Esophagus (tissue), 2 donors: Measurements from ENCODE around the gene TP73. TPM values are rescaled to one million over a fixed set of nuclear protein-coding genes. Genes with fewer than 3 reads are reported as not detected.

Experiments
- H3K27ac ChIP-seq, 2 donors: one replicate each; pipeline ENCODE4 v1.5.1; 2013; ENCODE audit warnings: low read depth in 2 of 2, mild to moderate bottlenecking in 2 of 2, inconsistent platforms in 1 of 2, low read length in 1 of 2, moderate library complexity in 1 of 2
- H3K27me3 ChIP-seq, 2 donors: one replicate each; pipeline ENCODE4 v1.6.1; 2013; ENCODE audit warnings: low read length in 2 of 2, control low read depth in 1 of 2, mild to moderate bottlenecking in 1 of 2; ENCODE audit not compliant: insufficient read depth in 2 of 2, control insufficient read depth in 1 of 2
- H3K36me3 ChIP-seq, 2 donors: one replicate each; pipeline ENCODE4 v1.6.1; 2013; ENCODE audit warnings: low read length in 1 of 2; ENCODE audit not compliant: control insufficient read depth in 2 of 2, insufficient read depth in 2 of 2
- H3K4me1 ChIP-seq, 2 donors: one replicate each; pipeline ENCODE4 v1.6.1; 2013; ENCODE audit warnings: low read length in 1 of 2; ENCODE audit not compliant: control insufficient read depth in 2 of 2, insufficient read depth in 2 of 2
- H3K4me3 ChIP-seq, 2 donors: one replicate each; pipeline ENCODE4 v1.5.1; 2013; ENCODE audit warnings: low read length in 2 of 2, mild to moderate bottlenecking in 2 of 2, low read depth in 1 of 2, moderate library complexity in 1 of 2
- H3K9me3 ChIP-seq, 2 donors: one replicate each; pipeline ENCODE4 v1.6.1; 2013; ENCODE audit warnings: mild to moderate bottlenecking in 2 of 2, low read depth in 1 of 2, low read length in 1 of 2, moderate library complexity in 1 of 2; ENCODE audit not compliant: control insufficient read depth in 2 of 2, insufficient read depth in 1 of 2
- WGBS, 2 donors: extraction: QIAGEN DNeasy Blood & Tissue Kit; methylation state at CpG; one replicate each; pipeline ENCODE4 v1.1.7; 2013; 5-methylcytosine and 5-hydroxymethylcytosine counted together
- polyA plus RNA-seq, 2 donors: library from polyadenylated mRNA; stranded (reverse); fragments of 200-250 nt; gene quantifications; one replicate each; pipeline ENCODE4 v1.2.3, GENCODE V29; 2013
- donor health status: healthy with polysubstance abuse.
- donor health status: Bipolar disorder and iron deficiency.

Gene TP73
- polyA plus RNA-seq, 2 donors = 3.5 to 6.0 TPM

DNA sequence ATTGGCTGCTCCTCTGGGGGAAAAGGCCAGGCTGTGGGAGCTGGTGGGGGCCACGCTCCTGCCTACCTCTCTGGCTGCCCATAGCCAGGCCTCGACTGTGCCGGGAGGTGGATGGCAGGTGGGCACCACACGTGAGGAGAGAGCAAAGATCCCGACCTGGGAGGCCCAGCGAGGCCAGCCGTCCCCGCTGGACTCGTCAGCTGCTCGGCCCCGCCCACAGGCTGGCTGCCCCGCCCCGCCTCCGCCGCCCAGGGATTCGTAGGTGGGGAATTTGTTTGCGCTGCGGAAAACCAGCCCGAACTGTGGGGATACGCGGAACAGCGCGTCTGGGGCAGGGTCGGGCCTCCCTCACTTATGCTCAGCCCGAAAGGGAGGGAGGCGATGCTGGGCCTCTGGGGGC, 31.7 kb downstream of the TP73 start:
- Histone ChIP-seq H3K4me3 (no peak overlapping the region), H3K4me1 (peaks cover 2 to 21% of the 10 kb centered on the region in 2 donors), H3K9me3 (no peaks in the 10 kb centered on the region), H3K27me3 (no peaks in the 10 kb centered on the region), H3K27ac (no peak overlapping the region), H3K36me3 (no peaks in the 10 kb centered on the region)
- WGBS, 2 donors = 25 to 29% methylated on average over 25 to 26 of the region's 26 CpGs

DNA sequence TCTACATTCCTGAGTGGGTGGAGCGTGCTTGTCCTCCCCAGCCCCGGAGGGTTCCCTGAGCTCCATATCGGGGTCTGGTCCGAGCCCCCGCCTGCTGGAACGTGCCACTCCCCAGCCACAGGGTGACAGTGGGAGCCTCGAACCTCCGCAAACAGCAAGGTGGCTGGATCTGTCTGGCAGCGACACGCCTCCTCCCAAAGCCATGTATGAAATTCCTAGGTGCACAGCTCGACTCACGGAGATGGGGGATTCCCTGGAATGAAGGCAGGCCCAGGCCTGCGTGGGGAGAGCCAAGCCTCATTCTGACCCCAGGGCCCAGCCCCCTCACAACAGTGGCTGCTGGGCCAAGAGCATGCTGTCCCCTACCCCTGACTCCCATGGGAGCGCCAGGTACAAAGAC, 32.9 kb downstream of the TP73 start:
- Histone ChIP-seq H3K27ac (no peak overlapping the region), H3K36me3 (no peaks in the 10 kb centered on the region), H3K27me3 (no peaks in the 10 kb centered on the region), H3K4me1 (peaks cover 4 to 25% of the 10 kb centered on the region in 2 donors), H3K9me3 (no peaks in the 10 kb centered on the region), H3K4me3 (no peak overlapping the region)
- WGBS, 2 donors = 51 to 67% methylated on average over 14 of the region's 14 CpGs

DNA sequence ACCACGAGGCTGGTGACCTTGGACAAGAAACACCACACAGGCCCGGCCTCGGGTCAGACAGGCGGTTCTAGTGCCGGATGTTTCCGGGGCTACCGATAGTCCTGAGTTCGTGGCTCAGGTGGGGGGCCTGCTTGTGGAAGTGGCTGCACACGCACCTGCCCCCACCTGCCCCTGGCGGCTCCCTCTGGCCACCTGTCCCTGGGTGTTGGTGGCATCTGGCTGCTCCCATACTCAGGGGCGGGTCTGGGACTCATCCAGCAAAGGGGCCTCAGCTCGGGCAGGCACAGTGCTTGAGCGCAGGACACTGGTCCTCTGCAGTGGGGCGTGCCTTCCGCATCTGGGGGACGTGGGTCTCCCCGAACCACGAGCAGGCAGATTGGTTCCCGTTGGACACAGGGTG, 33.6 kb downstream of the TP73 start:
- Histone ChIP-seq H3K4me3 (no peak overlapping the region), H3K27ac (no peak overlapping the region), H3K4me1 (peaks cover 3 to 25% of the 10 kb centered on the region in 2 donors), H3K9me3 (no peaks in the 10 kb centered on the region), H3K36me3 (no peaks in the 10 kb centered on the region), H3K27me3 (no peaks in the 10 kb centered on the region)
- 82% methylated on average over 19 of the region's 19 CpGs for whole genome bisulfite sequencing, 2 donors

DNA sequence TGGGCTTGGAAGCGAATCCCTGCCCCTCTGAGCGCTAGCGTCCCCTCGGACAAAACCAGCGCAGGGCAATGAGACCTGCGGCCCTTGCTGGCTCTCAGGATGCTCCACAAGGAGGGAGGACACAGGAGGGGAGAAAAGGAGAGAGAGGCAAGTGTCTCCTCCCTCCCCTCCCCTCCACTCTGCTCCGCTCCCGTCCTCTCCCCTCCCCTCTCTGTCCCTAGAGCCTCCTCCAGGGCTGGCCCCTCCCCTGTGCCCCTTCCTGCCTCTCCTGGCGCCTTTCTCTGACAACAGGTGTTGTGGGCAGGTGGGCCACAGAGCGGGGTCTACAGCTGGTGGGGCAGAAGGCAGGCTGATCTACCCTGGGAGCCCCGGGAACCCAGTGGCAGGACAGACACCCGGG, 35.2 kb downstream of the TP73 start:
- Histone ChIP-seq H3K27ac (no peak overlapping the region), H3K9me3 (no peaks in the 10 kb centered on the region), H3K4me1 (peaks cover 3 to 22% of the 10 kb centered on the region in 2 donors), H3K27me3 (no peaks in the 10 kb centered on the region), H3K36me3 (no peaks in the 10 kb centered on the region), H3K4me3 (no peak overlapping the region)
- 89 to 92% methylated on average over 12 of the region's 12 CpGs for WGBS, 2 donors

DNA sequence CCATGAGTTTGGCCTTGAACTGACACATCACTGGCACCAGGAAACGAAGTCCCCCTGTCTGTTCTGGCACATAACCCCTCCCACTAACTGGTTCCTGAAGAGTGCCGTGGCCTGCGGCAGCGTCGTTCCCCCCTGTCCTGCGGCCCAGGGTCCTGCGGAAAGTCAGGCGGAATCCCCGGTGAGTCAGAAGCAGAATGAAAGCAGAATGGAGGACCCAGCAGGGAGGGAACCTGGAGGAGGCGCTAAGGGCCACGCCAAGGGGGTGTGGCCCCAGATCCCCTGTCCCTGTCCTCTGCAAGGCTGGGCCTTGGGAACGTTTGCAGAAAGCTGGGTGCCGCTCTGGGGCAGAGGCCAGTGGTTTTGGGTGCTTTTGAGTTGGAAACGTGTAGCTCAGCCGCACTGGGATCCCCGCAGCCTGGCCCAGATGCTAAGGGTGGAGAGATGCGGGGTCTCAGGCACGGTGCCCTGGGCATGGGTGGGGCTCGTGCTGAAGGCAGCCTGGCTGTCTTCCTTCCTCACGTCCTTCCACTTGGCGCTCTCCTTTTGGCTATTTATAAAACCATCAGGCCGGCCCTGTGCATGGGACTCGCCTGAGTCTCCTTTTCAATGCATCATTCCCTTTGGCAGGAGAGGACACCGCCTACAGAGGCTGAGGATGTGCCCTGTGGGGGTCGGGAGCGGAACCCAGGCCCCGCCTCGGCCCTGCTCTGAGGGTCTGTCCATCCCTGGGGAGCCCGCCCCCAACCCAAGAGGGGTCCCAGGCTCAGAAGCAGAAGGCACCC, 36.2 kb downstream of the TP73 start:
- H3K36me3 ChIP-seq = no peaks in the 10 kb centered on the region
- WGBS, 2 donors = 39 to 46% methylated on average over 29 of the region's 29 CpGs
- no peaks in the 10 kb centered on the region for H3K9me3 ChIP-seq
- no peaks in the 10 kb centered on the region for H3K27me3 ChIP-seq
- peaks cover 3 to 22% of the 10 kb centered on the region in 2 donors for H3K4me1 ChIP-seq
- no peak overlapping the region for H3K27ac ChIP-seq
- no peak overlapping the region for H3K4me3 ChIP-seq

DNA sequence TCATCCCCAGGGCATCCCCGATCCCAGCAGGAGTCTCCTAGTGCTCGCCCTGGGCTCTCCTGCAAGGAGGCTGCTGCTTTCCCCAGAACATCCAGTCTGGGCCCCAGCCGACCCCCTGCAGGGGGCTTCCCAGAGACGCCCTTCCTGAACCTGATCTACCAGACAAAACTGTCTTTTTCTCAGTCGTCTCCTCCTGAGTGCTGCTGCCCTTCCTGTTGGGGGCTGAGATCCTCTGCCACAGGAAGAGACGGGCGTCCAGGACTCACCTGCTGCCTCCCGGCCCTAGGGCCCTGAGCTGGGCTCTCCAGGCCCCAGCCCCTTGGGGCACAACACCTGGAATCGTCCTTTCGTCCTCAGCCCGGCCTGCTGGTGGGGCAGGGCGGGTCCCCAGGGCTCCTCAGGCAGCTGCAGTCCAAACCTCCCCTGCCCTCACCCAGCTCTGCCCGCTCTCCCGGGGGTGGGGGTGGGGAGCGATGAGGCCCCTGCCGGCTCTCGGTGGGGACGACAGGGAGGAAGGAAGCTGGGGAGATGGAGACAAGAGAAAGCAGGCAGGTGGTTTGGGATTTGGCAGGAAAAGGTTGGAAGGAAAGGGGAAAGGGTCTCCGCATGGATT, 36.9 kb downstream of the TP73 start:
- no peaks in the 10 kb centered on the region for H3K36me3 ChIP-seq
- H3K27me3 ChIP-seq = no peaks in the 10 kb centered on the region
- H3K27ac ChIP-seq = no peak overlapping the region
- no peaks in the 10 kb centered on the region for H3K9me3 ChIP-seq
- peaks cover 3 to 21% of the 10 kb centered on the region in 2 donors for H3K4me1 ChIP-seq
- no peak overlapping the region for H3K4me3 ChIP-seq
- WGBS, 2 donors = 58 to 65% methylated on average over 19 of the region's 19 CpGs

DNA sequence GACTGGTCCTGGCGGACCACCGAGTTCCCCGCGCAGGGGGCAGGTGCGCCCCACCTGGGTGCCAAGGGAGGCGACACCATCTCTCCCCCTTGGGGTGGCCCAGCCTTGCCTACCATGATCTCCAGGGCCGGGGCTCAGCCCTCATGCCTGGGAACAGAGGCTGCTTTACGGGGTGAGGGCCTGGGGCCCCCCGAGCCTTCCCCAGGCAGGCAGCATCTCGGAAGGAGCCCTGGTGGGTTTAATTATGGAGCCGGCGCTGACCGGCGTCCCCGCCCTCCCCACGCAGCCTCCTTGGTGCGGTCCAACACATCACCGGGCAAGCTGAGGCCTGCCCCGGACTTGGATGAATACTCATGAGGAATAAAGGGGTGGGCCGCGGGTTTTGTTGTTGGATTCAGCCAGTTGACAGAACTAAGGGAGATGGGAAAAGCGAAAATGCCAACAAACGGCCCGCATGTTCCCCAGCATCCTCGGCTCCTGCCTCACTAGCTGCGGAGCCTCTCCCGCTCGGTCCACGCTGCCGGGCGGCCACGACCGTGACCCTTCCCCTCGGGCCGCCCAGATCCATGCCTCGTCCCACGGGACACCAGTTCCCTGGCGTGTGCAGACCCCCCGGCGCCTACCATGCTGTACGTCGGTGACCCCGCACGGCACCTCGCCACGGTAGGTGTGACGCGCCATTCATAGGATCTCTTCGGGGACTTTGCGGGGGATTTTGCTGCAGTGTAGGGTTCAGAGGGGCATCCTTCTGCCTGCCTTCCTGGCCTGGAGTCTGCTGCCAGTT, 38.2 kb downstream of the TP73 start:
- H3K9me3 ChIP-seq = no peaks in the 10 kb centered on the region
- WGBS, 2 donors = 58 to 76% methylated on average over 50 of the region's 50 CpGs
- no peak overlapping the region for H3K27ac ChIP-seq
- no peaks in the 10 kb centered on the region for H3K27me3 ChIP-seq
- H3K4me1 ChIP-seq = peaks cover 3 to 18% of the 10 kb centered on the region in 2 donors
- peak overlapping the region in 1 of 2 donors; percentile 4 for H3K4me3 ChIP-seq
- no peaks in the 10 kb centered on the region for H3K36me3 ChIP-seq

DNA sequence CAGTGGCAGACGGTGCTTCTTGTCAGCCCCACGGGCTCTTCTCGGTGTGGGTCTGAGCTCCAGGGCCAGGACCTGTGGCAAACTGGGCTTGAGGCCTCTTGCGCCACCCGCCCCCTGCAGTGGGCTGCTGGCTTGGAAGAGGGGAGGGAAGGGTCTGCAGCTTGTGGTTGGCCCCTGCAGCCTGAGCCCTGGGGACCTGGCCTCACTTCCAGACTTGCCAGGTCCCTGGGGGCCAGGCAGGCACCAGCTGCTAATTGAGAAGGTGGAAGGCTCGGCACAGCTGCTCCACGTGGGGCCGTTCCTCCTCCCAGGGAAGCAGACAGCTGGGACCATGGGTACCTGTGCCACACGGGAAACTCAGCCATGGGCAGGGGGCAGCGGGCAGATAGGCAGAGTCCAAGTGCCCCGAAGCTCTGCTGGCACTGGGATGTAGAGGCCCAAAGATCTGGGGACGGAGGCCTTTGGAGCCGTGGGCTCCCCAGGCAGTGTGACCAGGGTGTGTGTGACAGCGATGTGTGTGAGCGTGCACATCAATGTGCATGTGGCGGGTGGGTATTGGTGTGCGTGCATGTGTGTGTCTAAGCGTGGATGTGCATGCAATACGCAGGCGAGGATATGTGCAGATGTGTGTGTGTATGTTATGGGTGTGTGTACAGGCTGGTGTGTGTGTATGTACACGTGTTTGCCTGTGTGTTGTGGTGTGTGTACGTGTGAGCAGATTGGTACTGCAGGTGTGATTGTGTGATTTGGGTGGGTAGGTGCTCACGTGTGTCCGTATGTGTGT, 39.3 kb downstream of the TP73 start:
- Histone ChIP-seq H3K4me1 (peaks cover 3 to 18% of the 10 kb centered on the region in 2 donors), H3K36me3 (no peaks in the 10 kb centered on the region), H3K27ac (no peak overlapping the region), H3K9me3 (no peaks in the 10 kb centered on the region), H3K4me3 (no peak overlapping the region), H3K27me3 (no peaks in the 10 kb centered on the region)
- 80 to 83% methylated on average over 24 of the region's 24 CpGs for WGBS, 2 donors

DNA sequence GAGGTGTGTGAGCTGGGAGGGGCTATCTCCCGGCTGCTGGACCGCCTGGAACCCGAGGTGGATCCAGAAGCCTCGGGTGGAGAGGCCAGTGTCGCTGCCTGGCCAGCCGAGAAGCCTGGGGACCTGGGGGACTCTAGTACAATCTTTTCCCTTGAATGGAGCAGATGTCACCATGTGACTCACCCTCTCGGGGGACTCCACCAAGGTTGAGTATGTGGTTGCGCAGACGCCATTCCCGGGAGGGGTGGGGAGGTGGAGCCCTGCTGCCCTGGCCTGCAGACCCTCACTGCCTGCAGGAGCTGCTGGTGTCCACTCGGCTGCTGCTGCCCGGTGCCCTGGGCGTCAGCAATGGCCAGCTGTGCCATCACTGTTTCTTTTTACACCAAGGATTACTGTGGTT, 40.3 kb downstream of the TP73 start:
- Histone ChIP-seq H3K9me3 (no peaks in the 10 kb centered on the region), H3K36me3 (no peaks in the 10 kb centered on the region), H3K27me3 (no peaks in the 10 kb centered on the region), H3K27ac (no peak overlapping the region), H3K4me1 (peaks cover 3 to 18% of the 10 kb centered on the region in 2 donors), H3K4me3 (no peak overlapping the region)
- WGBS, 2 donors = 83 to 84% methylated on average over 13 of the region's 13 CpGs
